Measurements from ENCODE around the gene NME9. TPM values are rescaled to one million over a fixed set of nuclear protein-coding genes. Genes with fewer than 3 reads are reported as not detected.
"Not testable (repeated sequence)": the region's sequence is repeated elsewhere in the genome, so short reads cannot be mapped to it uniquely, and the experiment has no call there.

The NME9 gene
- polyA plus RNA-seq, 2 of the 4 experiments (the other 2 are of a cell fraction): 0.05 TPM; not detected in 1

DNA sequence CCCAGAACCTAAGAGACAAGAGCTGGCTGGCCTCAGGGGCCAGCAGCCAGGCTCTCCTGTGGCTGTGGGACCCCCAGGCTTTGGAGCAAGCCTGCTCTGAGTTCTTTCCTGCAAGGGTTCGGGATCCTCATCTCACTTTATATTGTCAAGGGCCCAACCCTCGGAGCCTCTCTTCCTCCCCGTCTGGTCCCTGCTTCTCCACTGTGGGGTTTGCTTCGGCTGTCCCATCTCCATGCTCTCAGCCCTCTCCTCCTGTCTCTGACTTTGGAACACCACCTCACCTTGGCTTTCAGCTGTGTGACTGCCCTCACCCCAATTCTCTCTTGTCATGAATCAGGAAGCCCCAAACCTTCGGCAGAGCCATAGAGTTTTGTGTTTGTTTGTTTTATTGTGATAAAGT is 48.7 kb upstream of the NME9 start:
- ATAC-seq: no peak
- Histone ChIP-seq H3K9me3 (no peaks in the 10 kb centered on the region), H3K27ac (no peak overlapping the region), H3K4me1 (peaks cover 8% of the 10 kb centered on the region), H3K4me2 (no peak overlapping the region), H3K4me3 (no peak overlapping the region)
- CTCF ChIA-PET: no interaction called here
- TF ChIP-seq ZC3H11A (IDR thresholded peaks at IDR 0.05) (no peak), TFCP2L1 (CRISPR knock-in tag; IDR thresholded peaks at IDR 0.05) (no peak)
- TF ChIP-seq, protein P1, sequence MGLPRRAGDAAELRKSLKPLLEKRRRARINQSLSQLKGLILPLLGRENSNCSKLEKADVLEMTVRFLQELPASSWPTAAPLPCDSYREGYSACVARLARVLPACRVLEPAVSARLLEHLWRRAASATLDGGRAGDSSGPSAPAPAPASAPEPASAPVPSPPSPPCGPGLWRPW (IDR thresholded peaks at IDR 0.05): no peak
- no peak for DNase-seq (ENCODE audit: low read depth in 1 of 2, low spot score in 1 of 2)
- POLR2A ChIA-PET: no interaction called here
- FAIRE-seq: no peak
- 92% methylated on average over 5 of the region's 5 CpGs for WGBS (ENCODE audit: missing lambda C conversion rate)

DNA sequence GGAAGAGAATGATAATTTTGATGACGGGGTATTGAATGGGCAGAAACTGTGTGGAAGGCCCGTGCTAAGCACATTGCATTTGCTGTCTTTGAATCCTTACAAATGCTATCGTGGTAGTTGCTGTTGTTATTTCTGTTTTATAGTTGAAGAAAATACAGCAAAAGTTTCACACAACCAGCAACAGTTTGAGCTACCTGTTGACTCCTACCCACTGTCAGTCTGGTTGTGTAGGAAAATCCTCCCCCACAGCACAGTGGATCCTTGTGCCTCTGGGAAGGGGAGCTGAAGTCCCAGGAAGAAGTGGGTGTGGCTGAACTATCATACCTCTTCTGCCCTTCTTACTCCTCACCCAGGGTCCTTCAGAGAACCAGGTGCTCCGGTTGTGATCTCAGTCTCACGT is 48.2 kb upstream of the NME9 start:
- FAIRE-seq: no peak
- ATAC-seq: no peak
- WGBS (ENCODE audit: missing lambda C conversion rate): 72% methylated on average over 5 of the region's 5 CpGs
- POLR2A ChIA-PET: no interaction called here
- H3K4me3 ChIP-seq: no peak overlapping the region
- H3K27ac ChIP-seq: no peak overlapping the region
- TF ChIP-seq CEBPB (IDR thresholded peaks at IDR 0.05) (no peak), NPAS2 (CRISPR knock-in tag; IDR thresholded peaks at IDR 0.05; ENCODE audit: borderline replicate concordance) (no peak), HOXB5 (CRISPR knock-in tag; IDR thresholded peaks at IDR 0.05) (no peak), RAD21 (conservative IDR thresholded peaks at IDR 0.05 in 1 of 2, IDR thresholded peaks at IDR 0.05 in 1 of 2) (no peak), RFX5 (IDR thresholded peaks at IDR 0.05) (no peak), POLR2A (IDR thresholded peaks at IDR 0.05; ENCODE audit: low read length) (no peak), NR3C1 (IDR thresholded peaks at IDR 0.05) (no peak), GATA3 (IDR thresholded peaks at IDR 0.05; ENCODE audit: borderline replicate concordance) (no peak), PHF8 (IDR thresholded peaks at IDR 0.05; ENCODE audit: borderline replicate concordance, low read depth) (no peak), ZSCAN20 (CRISPR knock-in tag; IDR thresholded peaks at IDR 0.05) (no peak), ESRRA (IDR thresholded peaks at IDR 0.05; ENCODE audit: borderline replicate concordance, low read length) (no peak), ZFP36 (IDR thresholded peaks at IDR 0.05; ENCODE audit: borderline replicate concordance, partially characterized antibody) (no peak), JUNB (IDR thresholded peaks at IDR 0.05) (no peak), HEYL (CRISPR knock-in tag; IDR thresholded peaks at IDR 0.05) (no peak), CBX8 (IDR thresholded peaks at IDR 0.05) (no peak)
- TF ChIP-seq, protein P2, sequence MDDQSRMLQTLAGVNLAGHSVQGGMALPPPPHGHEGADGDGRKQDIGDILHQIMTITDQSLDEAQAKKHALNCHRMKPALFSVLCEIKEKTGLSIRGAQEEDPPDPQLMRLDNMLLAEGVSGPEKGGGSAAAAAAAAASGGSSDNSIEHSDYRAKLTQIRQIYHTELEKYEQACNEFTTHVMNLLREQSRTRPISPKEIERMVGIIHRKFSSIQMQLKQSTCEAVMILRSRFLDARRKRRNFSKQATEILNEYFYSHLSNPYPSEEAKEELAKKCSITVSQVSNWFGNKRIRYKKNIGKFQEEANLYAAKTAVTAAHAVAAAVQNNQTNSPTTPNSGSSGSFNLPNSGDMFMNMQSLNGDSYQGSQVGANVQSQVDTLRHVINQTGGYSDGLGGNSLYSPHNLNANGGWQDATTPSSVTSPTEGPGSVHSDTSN (IDR thresholded peaks at IDR 0.05): no peak
- TF ChIP-seq, protein P3, sequence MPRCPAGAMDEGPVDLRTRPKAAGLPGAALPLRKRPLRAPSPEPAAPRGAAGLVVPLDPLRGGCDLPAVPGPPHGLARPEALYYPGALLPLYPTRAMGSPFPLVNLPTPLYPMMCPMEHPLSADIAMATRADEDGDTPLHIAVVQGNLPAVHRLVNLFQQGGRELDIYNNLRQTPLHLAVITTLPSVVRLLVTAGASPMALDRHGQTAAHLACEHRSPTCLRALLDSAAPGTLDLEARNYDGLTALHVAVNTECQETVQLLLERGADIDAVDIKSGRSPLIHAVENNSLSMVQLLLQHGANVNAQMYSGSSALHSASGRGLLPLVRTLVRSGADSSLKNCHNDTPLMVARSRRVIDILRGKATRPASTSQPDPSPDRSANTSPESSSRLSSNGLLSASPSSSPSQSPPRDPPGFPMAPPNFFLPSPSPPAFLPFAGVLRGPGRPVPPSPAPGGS (IDR thresholded peaks at IDR 0.05): no peak
- H3K9me3 ChIP-seq: no peaks in the 10 kb centered on the region
- CTCF ChIA-PET: no interaction called here
- no peak for DNase-seq (ENCODE audit: low read depth in 1 of 2, low spot score in 1 of 2)
- H3K4me2 ChIP-seq: no peak overlapping the region
- H3K4me1 ChIP-seq: peaks cover 8% of the 10 kb centered on the region

- H3K4me2 ChIP-seq; POLR2A ChIA-PET; H3K27ac ChIP-seq; H3K4me3 ChIP-seq; FAIRE-seq; DNase-seq (ENCODE audit: low read depth in 1 of 2, low spot score in 1 of 2); H3K9me3 ChIP-seq; H3K4me1 ChIP-seq; ATAC-seq; CTCF ChIA-PET: not testable (repeated sequence)
- WGBS (ENCODE audit: missing lambda C conversion rate): 78% methylated on average over 11 of the region's 11 CpGs
Measured at GRCh38 chr3:138377212-138377611, 47.6 kb upstream of the NME9 start.

GRCh38 chr3:138376663-138377062 is 47.0 kb upstream of the NME9 start:
- CTCF ChIA-PET: interaction anchor here (1.5 kb wide), 1 partner anchor 41 kb away, joined by 5 read pairs; no protein-coding TSS in a partner anchor
- H3K4me2 ChIP-seq: no peak overlapping the region
- POLR2A ChIA-PET: no interaction called here
- H3K27ac ChIP-seq: no peak overlapping the region
- peaks cover 1% of the 10 kb centered on the region for H3K4me1 ChIP-seq
- DNase-seq (ENCODE audit: low read depth in 1 of 2, low spot score in 1 of 2) (no peak), FAIRE-seq (no peak), ATAC-seq (no peak)
- 56% methylated on average over 2 of the region's 2 CpGs for WGBS (ENCODE audit: missing lambda C conversion rate)
- no peak overlapping the region for H3K4me3 ChIP-seq
- H3K9me3 ChIP-seq: no peaks in the 10 kb centered on the region
- TF ChIP-seq SMC3 (IDR thresholded peaks at IDR 0.05) (no peak), BHLHE40 (IDR thresholded peaks at IDR 0.05; ENCODE audit: low read depth, low read length) (no peak), HOXB5 (CRISPR knock-in tag; IDR thresholded peaks at IDR 0.05) (no peak), EHF (CRISPR knock-in tag; IDR thresholded peaks at IDR 0.05) (no peak), JUNB (IDR thresholded peaks at IDR 0.05) (no peak), HOXA7 (CRISPR knock-in tag; IDR thresholded peaks at IDR 0.05) (no peak), ESRRA (IDR thresholded peaks at IDR 0.05; ENCODE audit: borderline replicate concordance, low read length) (no peak), RARB (CRISPR knock-in tag; IDR thresholded peaks at IDR 0.05) (no peak), FOSB (CRISPR knock-in tag; IDR thresholded peaks at IDR 0.05) (no peak), HEYL (CRISPR knock-in tag; IDR thresholded peaks at IDR 0.05) (no peak), RNF2 (IDR thresholded peaks at IDR 0.05; ENCODE audit: borderline replicate concordance, low read depth) (no peak), ZC3H11A (IDR thresholded peaks at IDR 0.05) (no peak), RCOR1 (IDR thresholded peaks at IDR 0.05; ENCODE audit: low read depth, low read length) (no peak), KDM5A (IDR thresholded peaks at IDR 0.05) (no peak), NR3C1 (IDR thresholded peaks at IDR 0.05) (no peak), POLR2AphosphoS2 (conservative IDR thresholded peaks at IDR 0.05; ENCODE audit: low read length) (no peak)
- TF ChIP-seq, protein P4, sequence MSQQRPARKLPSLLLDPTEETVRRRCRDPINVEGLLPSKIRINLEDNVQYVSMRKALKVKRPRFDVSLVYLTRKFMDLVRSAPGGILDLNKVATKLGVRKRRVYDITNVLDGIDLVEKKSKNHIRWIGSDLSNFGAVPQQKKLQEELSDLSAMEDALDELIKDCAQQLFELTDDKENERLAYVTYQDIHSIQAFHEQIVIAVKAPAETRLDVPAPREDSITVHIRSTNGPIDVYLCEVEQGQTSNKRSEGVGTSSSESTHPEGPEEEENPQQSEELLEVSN (IDR thresholded peaks at IDR 0.05; ENCODE audit: borderline replicate concordance, low read depth): no peak

Data from A549 (cell line).